ENCODE results near the gene MLC1. TPM values are rescaled to one million over a fixed set of nuclear protein-coding genes. Genes with fewer than 3 reads are reported as not detected.

The MLC1 gene
- total RNA-seq, 1 donor from 2014 or later, result not detected

GRCh38 chr22:50070366-50070765 lies 14.9 kb downstream of the MLC1 start:
- TF ChIP-seq CTCF (IDR thresholded peaks at IDR 0.05; ENCODE audit: insufficient read depth, low read length, severe bottlenecking), result no peak
- DNase-seq (ENCODE audit: low read depth) (no peak), FAIRE-seq (no peak)
- Histone ChIP-seq H3K27me3 (ENCODE audit: control insufficient read depth, insufficient read depth, low read length) (peaks cover 1% of the 10 kb centered on the region), H3K36me3 (ENCODE audit: control insufficient read depth, insufficient read depth, low read length) (no peaks in the 10 kb centered on the region), H3K4me3 (ENCODE audit: low read depth, low read length) (no peak overlapping the region)

GRCh38 chr22:50068096-50068495 lies 17.1 kb downstream of the MLC1 start:
- Histone ChIP-seq H3K4me3 (ENCODE audit: low read depth, low read length) (no peak overlapping the region), H3K27me3 (ENCODE audit: control insufficient read depth, insufficient read depth, low read length) (peaks cover 1% of the 10 kb centered on the region), H3K36me3 (ENCODE audit: control insufficient read depth, insufficient read depth, low read length) (no peaks in the 10 kb centered on the region)
- TF ChIP-seq CTCF (IDR thresholded peaks at IDR 0.05; ENCODE audit: insufficient read depth, low read length, severe bottlenecking), result no peak
- DNase-seq (ENCODE audit: low read depth) (no peak), FAIRE-seq (no peak)

GRCh38 chr22:50067244-50067643 lies 18.0 kb downstream of the MLC1 start:
- no peaks in the 10 kb centered on the region for H3K36me3 ChIP-seq (ENCODE audit: control insufficient read depth, insufficient read depth, low read length)
- FAIRE-seq (no peak), DNase-seq (ENCODE audit: low read depth) (no peak)
- peaks cover 1% of the 10 kb centered on the region for H3K27me3 ChIP-seq (ENCODE audit: control insufficient read depth, insufficient read depth, low read length)
- no peak overlapping the region for H3K4me3 ChIP-seq (ENCODE audit: low read depth, low read length)
- TF ChIP-seq CTCF (IDR thresholded peaks at IDR 0.05; ENCODE audit: insufficient read depth, low read length, severe bottlenecking), result no peak

- TF ChIP-seq CTCF (IDR thresholded peaks at IDR 0.05; ENCODE audit: insufficient read depth, low read length, severe bottlenecking), result no peak
- DNase-seq (ENCODE audit: low read depth) (no peak), FAIRE-seq (no peak)
- Histone ChIP-seq H3K4me3 (ENCODE audit: low read depth, low read length) (no peak overlapping the region), H3K36me3 (ENCODE audit: control insufficient read depth, insufficient read depth, low read length) (no peaks in the 10 kb centered on the region), H3K27me3 (ENCODE audit: control insufficient read depth, insufficient read depth, low read length) (peaks cover 8% of the 10 kb centered on the region)
Observed at GRCh38 chr22:50064453-50064852, 20.8 kb downstream of the MLC1 start.

GRCh38 chr22:50063589-50064393 lies 21.4 kb downstream of the MLC1 start:
- TF ChIP-seq CTCF (IDR thresholded peaks at IDR 0.05; ENCODE audit: insufficient read depth, low read length, severe bottlenecking), result no peak
- H3K4me3 ChIP-seq (ENCODE audit: low read depth, low read length), result no peak overlapping the region
- peaks cover 13% of the 10 kb centered on the region for H3K27me3 ChIP-seq (ENCODE audit: control insufficient read depth, insufficient read depth, low read length)
- H3K36me3 ChIP-seq (ENCODE audit: control insufficient read depth, insufficient read depth, low read length), result no peaks in the 10 kb centered on the region
- FAIRE-seq, result no peak
- DNase-seq (ENCODE audit: low read depth), result no peak
